Caco-2 (cell line): Measurements from ENCODE around the gene SNX19. TPM values are rescaled to one million over a fixed set of nuclear protein-coding genes. Genes with fewer than 3 reads are reported as not detected.

Experiments
- BruUV-seq: library from RNA; stranded (reverse); fragments of 400-500 nt; replicated peaks from 2 replicates; lab custom pipeline; 2021; lab: Mats Ljungman, UMichigan
- CTCF ChIA-PET: fragments of 300-600 bp; sonication (Branson Sonifier 250); formaldehyde crosslinking; loops from one replicate; lab custom pipeline; 2022; ENCODE audit warnings: antibody characterized with exemption; lab: Charles Lee
- POLR2A ChIA-PET: fragments of 300-600 bp; sonication (Branson Sonifier 250); formaldehyde crosslinking; loops from one replicate; lab custom pipeline; 2022; ENCODE audit warnings: antibody characterized with exemption; lab: Charles Lee
- DNase-seq, 2 experiments: peaks; one replicate each; pipeline versions ENCODE4 v3.0.0 to v3.0.0-alpha.2; 2020 to 2022
- H3K27me3 ChIP-seq: replicated peaks from 2 replicates; pipeline ENCODE4 v1.6.0; 2011; ENCODE audit warnings: low read length; ENCODE audit not compliant: control insufficient read depth, insufficient read depth
- H3K36me3 ChIP-seq: 2 replicates; pipeline ENCODE4 v1.5.1; 2011; ENCODE audit warnings: low read length; ENCODE audit not compliant: control insufficient read depth, insufficient read depth
- H3K4me1 ChIP-seq: fragments of 250-450 bp; sonication (Bioruptor Pico); 2 replicates; pipeline ENCODE4 v1.5.1; 2020; ENCODE audit warnings: mild to moderate bottlenecking
- H3K4me3 ChIP-seq: 2 replicates; pipeline ENCODE4 v1.5.1; 2011; ENCODE audit warnings: low read depth, mild to moderate bottlenecking, control low read depth, low read length
- H3K9me3 ChIP-seq: fragments of 250-450 bp; sonication (Bioruptor Pico); 2 replicates; pipeline ENCODE4 v1.5.1; 2020; ENCODE audit warnings: mild to moderate bottlenecking, moderate library complexity
- H3K27ac Mint-ChIP-seq: one replicate; pipeline ENCODE4 v1.8.0; 2022; ENCODE audit warnings: mixed read lengths; ENCODE audit not compliant: unreplicated experiment
- H3K27me3 Mint-ChIP-seq: one replicate; pipeline ENCODE4 v1.8.0; 2022; ENCODE audit warnings: mixed read lengths; ENCODE audit not compliant: insufficient read depth, unreplicated experiment
- H3K36me3 Mint-ChIP-seq: one replicate; pipeline ENCODE4 v1.8.0; 2022; ENCODE audit warnings: mild to moderate bottlenecking, mixed read lengths; ENCODE audit not compliant: insufficient read depth, unreplicated experiment
- H3K4me1 Mint-ChIP-seq: one replicate; pipeline ENCODE4 v1.8.0; 2022; ENCODE audit warnings: low read depth, mixed read lengths; ENCODE audit not compliant: unreplicated experiment
- H3K4me3 Mint-ChIP-seq: one replicate; pipeline ENCODE4 v1.8.0; 2022; ENCODE audit warnings: mild to moderate bottlenecking, moderate library complexity, mixed read lengths; ENCODE audit not compliant: unreplicated experiment
- H3K9me3 Mint-ChIP-seq: one replicate; pipeline ENCODE4 v1.8.0; 2022; ENCODE audit warnings: mixed read lengths; ENCODE audit not compliant: unreplicated experiment
- intact Hi-C: fragments of 100-400 bp; cut with micrococcal nuclease; formaldehyde crosslinking; loops from one replicate; pipeline ENCODE4 v1.10.0; 2022; ENCODE audit not compliant: unreplicated experiment
- total RNA-seq: library from RNA; stranded (reverse); gene quantifications from 2 replicates; pipeline ENCODE4 v1.2.3, GENCODE V29; 2022
- TF ChIP-seq, protein P1 (sequence below), 2 experiments: fragments of 200-600 bp in 1 of 2; IDR thresholded peaks; 1 replicate in 1 of 2; 2 replicates in 1 of 2; pipeline versions ENCODE4 v1.5.1 to v1.8.0; 2011 to 2022; ENCODE audit warnings: antibody characterized with exemption in 1 of 2, control low read depth in 1 of 2, inconsistent platforms in 1 of 2, low read depth in 1 of 2, low read length in 1 of 2, mild to moderate bottlenecking in 1 of 2, moderate library complexity in 1 of 2; ENCODE audit not compliant: insufficient read depth in 1 of 2, severe bottlenecking in 1 of 2, unreplicated experiment in 1 of 2

The SNX19 gene
- total RNA-seq, 1 experiment from 2014 or later, result 82.4 TPM

DNA sequence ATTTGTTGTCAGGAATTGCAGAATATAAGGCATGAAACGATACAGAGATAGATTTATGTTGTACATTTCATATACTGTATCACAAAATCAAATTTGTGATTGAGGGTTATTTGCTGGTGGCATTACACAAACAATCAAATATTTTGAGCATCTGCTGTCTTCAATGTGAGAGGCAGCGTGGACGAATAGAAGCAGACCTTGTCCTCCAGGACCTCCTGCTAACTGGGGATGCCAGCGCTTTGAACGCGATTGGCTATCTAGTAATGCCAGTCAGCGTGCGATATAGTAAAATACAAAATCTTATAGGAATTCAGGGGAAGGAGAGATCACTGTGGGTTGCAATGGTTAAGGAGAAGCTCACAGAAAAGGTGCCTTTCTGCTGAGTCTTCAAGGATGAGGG lies 631 bp upstream of the SNX19 start:
- no peaks in the 10 kb centered on the region for H3K9me3 Mint-ChIP-seq
- no peak overlapping the region for H3K27ac Mint-ChIP-seq
- H3K36me3 Mint-ChIP-seq, result peaks cover 7% of the 10 kb centered on the region
- Histone ChIP-seq H3K4me3 (peak overlapping the region; percentile 91), H3K27me3 (peaks cover 1% of the 10 kb centered on the region; the same call in 1 of the 2 replicates), H3K4me1 (peaks cover 5% of the 10 kb centered on the region; the same call in 1 of the 2 replicates), H3K36me3 (0 out of 2 replicates have a peak, but pooled peaks cover 1% of the 10 kb centered on the region), H3K9me3 (no peaks in the 10 kb centered on the region)
- TF ChIP-seq, protein P1, sequence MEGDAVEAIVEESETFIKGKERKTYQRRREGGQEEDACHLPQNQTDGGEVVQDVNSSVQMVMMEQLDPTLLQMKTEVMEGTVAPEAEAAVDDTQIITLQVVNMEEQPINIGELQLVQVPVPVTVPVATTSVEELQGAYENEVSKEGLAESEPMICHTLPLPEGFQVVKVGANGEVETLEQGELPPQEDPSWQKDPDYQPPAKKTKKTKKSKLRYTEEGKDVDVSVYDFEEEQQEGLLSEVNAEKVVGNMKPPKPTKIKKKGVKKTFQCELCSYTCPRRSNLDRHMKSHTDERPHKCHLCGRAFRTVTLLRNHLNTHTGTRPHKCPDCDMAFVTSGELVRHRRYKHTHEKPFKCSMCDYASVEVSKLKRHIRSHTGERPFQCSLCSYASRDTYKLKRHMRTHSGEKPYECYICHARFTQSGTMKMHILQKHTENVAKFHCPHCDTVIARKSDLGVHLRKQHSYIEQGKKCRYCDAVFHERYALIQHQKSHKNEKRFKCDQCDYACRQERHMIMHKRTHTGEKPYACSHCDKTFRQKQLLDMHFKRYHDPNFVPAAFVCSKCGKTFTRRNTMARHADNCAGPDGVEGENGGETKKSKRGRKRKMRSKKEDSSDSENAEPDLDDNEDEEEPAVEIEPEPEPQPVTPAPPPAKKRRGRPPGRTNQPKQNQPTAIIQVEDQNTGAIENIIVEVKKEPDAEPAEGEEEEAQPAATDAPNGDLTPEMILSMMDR (IDR thresholded peaks at IDR 0.05; ENCODE audit: insufficient read depth in 1 of 2, low read depth in 1 of 2, low read length in 1 of 2, severe bottlenecking in 1 of 2, unreplicated experiment in 1 of 2), result no peak
- CTCF ChIA-PET, result interaction anchor here (0.6 to 1.8 kb wide), 14 partner anchors 8 to 486 kb away, joined by 3 to 16 read pairs (median 4); no protein-coding TSS in a partner anchor
- H3K4me3 Mint-ChIP-seq, result peak overlapping the region; percentile 77
- no TSS peak for BruUV-seq
- H3K4me1 Mint-ChIP-seq, result peaks cover 7% of the 10 kb centered on the region
- DNase-seq, result no peak
- H3K27me3 Mint-ChIP-seq, result peaks cover 17% of the 10 kb centered on the region
- intact Hi-C loops, result no loop called here
- POLR2A ChIA-PET, result interaction anchor here (0.6 kb wide), 1 partner anchor 574 kb away, joined by 3 read pairs; no protein-coding TSS in a partner anchor

DNA sequence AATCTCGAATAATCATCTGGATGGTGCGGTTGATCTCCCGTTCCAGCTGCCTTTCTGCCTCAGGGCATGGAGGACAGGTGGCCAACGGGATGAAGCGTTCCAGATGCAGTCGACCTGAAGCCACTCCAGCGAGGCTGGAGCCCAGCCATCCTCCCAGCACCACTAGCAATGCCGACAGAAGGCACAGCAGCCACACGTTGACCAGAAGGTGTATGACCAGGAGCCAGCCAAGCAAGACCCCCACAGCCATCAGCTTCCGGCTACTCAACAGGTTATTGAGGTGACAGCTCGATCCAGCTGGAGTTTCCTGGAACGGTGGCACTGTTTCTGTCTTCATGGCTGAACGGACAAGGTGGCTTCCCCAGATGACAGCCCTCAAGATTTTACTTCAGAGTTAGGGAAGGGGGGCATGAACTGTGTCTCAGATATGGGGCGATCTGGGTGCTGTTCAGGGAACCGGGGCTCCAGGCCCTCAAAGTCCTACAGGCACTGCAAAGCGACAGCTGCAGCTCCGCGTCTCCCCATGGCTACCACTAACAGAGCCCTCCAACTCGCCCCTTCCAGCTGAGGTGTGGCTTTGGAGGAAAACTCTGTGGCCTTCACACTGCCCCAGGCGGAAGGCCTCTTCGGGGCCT lies 559 bp downstream of the SNX19 start:
- Mint-ChIP-seq H3K36me3 (peaks cover 15% of the 10 kb centered on the region), H3K27ac (peak overlapping the region; percentile 21), H3K4me3 (peak overlapping the region; percentile 77), H3K27me3 (peaks cover 7% of the 10 kb centered on the region), H3K9me3 (no peaks in the 10 kb centered on the region), H3K4me1 (peaks cover 7% of the 10 kb centered on the region)
- no TSS peak for BruUV-seq
- DNase-seq, result no peak
- ChIA-PET CTCF (interaction anchor here (0.6 to 1.8 kb wide), 14 partner anchors 9 to 769 kb away, joined by 3 to 16 read pairs (median 4); no protein-coding TSS in a partner anchor), POLR2A (interaction anchor here (0.5 kb wide), 1 partner anchor 99 kb away, joined by 3 read pairs; no protein-coding TSS in a partner anchor)
- no peaks in the 10 kb centered on the region for H3K9me3 ChIP-seq
- H3K4me1 ChIP-seq, result peaks cover 5% of the 10 kb centered on the region; the same call in 1 of the 2 replicates
- H3K27me3 ChIP-seq, result no peaks in the 10 kb centered on the region
- intact Hi-C loops, result no loop called here
- 0 out of 2 replicates have a peak, but pooled peaks cover 1% of the 10 kb centered on the region for H3K36me3 ChIP-seq
- H3K4me3 ChIP-seq, result peak overlapping the region; percentile 91
- TF ChIP-seq, protein P1 (IDR thresholded peaks at IDR 0.05; ENCODE audit: insufficient read depth in 1 of 2, low read depth in 1 of 2, low read length in 1 of 2, severe bottlenecking in 1 of 2, unreplicated experiment in 1 of 2), result no peak

DNA sequence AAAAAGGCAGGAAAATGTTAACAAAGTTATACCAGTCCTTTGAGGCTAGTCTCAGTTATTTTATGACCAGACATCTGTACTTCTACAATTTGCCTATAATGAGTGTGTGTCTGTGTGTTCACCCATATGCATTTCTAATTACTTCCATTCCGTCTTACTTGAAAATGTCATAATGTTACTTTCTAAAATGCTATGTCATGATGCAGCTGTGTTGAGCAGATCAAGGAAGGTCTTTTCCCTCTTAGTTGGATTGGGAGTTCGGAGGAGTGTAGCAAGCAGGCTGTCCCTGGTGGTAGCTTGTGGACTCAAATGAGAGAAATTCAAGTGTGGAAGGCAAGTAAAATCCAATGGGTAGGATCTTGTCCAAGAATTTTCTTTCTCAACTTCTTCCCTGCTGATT lies 3.0 kb downstream of the SNX19 start:
- H3K27me3 Mint-ChIP-seq, result no peaks in the 10 kb centered on the region
- no peak overlapping the region for H3K4me3 Mint-ChIP-seq
- Histone ChIP-seq H3K9me3 (no peaks in the 10 kb centered on the region), H3K4me3 (no peak overlapping the region), H3K27me3 (no peaks in the 10 kb centered on the region), H3K36me3 (0 out of 2 replicates have a peak, but pooled peaks cover 1% of the 10 kb centered on the region), H3K4me1 (peaks cover 5% of the 10 kb centered on the region; the same call in 1 of the 2 replicates)
- ChIA-PET POLR2A (no interaction called here), CTCF (no interaction called here)
- intact Hi-C loops, result no loop called here
- peaks cover 29% of the 10 kb centered on the region for H3K36me3 Mint-ChIP-seq
- H3K9me3 Mint-ChIP-seq, result no peaks in the 10 kb centered on the region
- no TSS peak for BruUV-seq
- TF ChIP-seq, protein P1 (IDR thresholded peaks at IDR 0.05; ENCODE audit: insufficient read depth in 1 of 2, low read depth in 1 of 2, low read length in 1 of 2, severe bottlenecking in 1 of 2, unreplicated experiment in 1 of 2), result no peak
- peaks cover 7% of the 10 kb centered on the region for H3K4me1 Mint-ChIP-seq
- no peak overlapping the region for H3K27ac Mint-ChIP-seq
- no peak for DNase-seq
